AG09309 (cell line): ENCODE data around the gene ANTKMT.
"Not testable (repeated sequence)": the region's sequence is repeated elsewhere in the genome, so short reads cannot be mapped to it uniquely, and the experiment has no call there.

Source experiments
- DNase-seq: peaks from one replicate; pipeline ENCODE4 v3.0.0-alpha.2; 2010; ENCODE audit warnings: low read depth
- H3K4me3 ChIP-seq: 2 replicates; pipeline ENCODE4 v1.5.1; 2011; ENCODE audit warnings: mild to moderate bottlenecking, low read depth, low read length, moderate library complexity; ENCODE audit not compliant: control insufficient read depth
- TF ChIP-seq, protein P1 (sequence below): IDR thresholded peaks from 2 replicates; pipeline ENCODE4 v1.5.1; 2011; ENCODE audit warnings: mild to moderate bottlenecking, low read depth, low read length, inconsistent platforms; ENCODE audit not compliant: insufficient read depth, control insufficient read depth; ENCODE audit errors: missing control alignments

The ANTKMT gene

DNA sequence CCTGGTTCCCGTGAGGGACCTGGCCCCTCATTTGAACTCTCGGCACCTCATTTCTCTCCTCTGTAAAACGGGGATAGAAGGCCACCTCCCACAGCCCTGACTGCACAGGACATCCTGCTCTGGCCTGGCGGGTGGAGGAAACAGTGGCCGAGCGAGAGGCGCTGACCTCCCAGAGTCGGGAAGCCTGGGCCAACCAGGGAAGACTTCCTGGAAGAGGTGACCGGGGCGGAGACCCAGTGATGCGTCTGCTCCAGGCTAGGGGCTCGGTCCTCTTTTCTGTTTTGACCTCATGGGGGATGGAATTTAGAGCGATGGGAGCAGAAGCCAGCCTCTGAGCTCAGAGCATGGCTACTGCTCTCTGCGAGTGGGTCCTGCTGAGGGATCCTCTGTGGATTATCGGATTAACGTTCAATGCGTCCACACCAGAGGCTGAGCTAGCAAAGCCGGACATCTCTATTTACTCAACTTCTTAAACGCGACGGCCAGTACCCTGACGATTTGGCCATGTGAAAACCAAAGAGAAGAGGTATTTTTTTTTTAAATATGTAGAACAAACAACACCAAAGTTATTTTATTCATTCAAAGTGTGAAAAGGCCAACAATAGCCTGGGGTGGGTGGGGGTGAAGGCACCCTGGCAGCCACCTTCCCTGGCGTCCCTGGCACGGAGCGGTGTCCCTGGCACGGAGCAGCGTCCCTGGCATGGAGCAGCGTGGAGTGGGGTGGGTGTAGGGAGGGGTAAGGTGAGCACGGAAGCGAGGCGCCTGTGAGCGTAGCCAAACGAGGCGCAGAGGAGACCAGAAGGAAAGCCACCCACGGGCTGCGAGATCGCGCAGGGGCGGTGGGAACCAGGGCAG is 30.4 kb downstream of the ANTKMT start:
- no peak overlapping the region for H3K4me3 ChIP-seq
- no peak for DNase-seq
- TF ChIP-seq, protein P1, sequence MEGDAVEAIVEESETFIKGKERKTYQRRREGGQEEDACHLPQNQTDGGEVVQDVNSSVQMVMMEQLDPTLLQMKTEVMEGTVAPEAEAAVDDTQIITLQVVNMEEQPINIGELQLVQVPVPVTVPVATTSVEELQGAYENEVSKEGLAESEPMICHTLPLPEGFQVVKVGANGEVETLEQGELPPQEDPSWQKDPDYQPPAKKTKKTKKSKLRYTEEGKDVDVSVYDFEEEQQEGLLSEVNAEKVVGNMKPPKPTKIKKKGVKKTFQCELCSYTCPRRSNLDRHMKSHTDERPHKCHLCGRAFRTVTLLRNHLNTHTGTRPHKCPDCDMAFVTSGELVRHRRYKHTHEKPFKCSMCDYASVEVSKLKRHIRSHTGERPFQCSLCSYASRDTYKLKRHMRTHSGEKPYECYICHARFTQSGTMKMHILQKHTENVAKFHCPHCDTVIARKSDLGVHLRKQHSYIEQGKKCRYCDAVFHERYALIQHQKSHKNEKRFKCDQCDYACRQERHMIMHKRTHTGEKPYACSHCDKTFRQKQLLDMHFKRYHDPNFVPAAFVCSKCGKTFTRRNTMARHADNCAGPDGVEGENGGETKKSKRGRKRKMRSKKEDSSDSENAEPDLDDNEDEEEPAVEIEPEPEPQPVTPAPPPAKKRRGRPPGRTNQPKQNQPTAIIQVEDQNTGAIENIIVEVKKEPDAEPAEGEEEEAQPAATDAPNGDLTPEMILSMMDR, result no peak

DNA sequence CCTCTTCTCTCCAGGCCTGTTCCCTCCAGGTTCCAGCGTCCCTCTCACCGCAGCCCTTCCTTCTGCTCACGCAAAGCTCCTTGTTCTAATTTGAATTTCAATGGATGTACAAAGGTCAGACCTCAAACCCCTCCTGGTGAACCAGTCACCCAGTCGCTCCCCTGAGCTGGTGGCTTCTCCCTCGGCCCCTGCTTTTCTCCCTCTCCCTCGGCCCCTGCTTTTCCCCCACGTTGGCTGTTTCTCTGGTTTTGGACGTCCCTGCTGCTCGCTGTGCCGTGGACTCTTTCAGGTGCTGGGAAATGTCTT is 31.0 kb downstream of the ANTKMT start:
- no peak for DNase-seq
- no peak overlapping the region for H3K4me3 ChIP-seq
- TF ChIP-seq, protein P1, result no peak

DNA sequence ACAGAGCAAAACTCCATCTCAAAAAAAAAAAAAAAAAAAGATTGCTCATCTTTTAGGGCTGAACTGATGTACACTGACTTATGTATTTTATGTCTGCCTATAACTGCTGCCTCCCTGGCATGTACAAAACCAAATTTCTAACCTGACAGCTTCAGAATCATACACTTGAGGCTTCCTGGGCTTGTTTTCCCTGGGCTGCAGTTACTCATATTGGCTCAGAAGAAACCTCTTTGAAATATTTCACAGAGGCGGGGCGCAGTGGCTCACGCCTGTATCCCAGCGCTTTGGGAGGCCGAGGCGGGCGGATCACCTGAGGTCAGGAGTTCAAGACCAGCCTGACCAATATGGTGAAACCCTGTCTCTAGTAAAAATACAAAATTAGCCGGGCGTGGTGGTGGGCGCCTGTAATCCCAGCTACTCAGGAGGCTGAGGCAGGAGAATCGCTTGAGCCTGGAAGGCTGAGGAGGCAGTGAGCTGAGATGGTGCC is 33.2 kb downstream of the ANTKMT start:
- H3K4me3 ChIP-seq, DNase-seq: not testable (repeated sequence)

DNA sequence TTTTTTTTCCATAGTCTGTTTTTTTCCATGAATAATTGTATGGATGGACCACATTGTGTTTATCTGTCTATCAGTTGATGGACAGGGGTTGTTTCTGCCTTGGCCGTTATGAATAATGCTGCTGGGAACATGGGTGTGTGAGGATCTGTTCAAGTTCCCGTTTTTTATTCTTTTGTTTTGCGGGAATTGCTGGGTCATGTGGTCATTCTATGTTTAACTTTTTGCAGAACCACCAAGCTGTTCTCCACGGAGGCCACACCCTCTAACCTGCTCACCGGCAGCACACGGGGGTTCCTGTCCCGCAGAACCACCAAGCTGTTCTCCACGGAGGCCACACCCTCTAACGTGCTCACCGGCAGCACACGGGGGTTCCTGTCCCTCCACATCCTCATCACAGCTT is 33.7 kb downstream of the ANTKMT start:
- no peak overlapping the region for H3K4me3 ChIP-seq
- no peak for DNase-seq
- TF ChIP-seq, protein P1, result no peak

DNA sequence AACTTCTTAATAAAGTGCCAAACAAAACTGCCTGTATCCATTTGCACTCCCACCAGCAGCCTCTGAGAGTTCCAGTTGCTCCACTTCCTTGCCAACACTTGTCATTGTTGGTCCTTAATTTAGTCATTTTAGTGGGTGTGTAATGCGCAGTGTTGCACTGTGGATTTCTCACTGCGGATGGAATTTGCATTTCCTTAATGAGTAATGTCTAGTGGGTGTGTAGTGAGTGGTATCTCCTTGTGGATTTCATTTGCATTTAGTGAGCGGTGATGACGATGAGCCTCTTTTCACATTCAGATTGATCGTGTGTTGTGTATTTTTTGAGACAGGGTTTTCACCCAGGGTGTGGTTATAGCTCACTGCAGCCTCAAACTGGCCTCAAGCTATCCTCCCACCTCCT is 35.5 kb downstream of the ANTKMT start:
- H3K4me3 ChIP-seq, result no peak overlapping the region
- no peak for DNase-seq
- TF ChIP-seq, protein P1, result no peak

DNA sequence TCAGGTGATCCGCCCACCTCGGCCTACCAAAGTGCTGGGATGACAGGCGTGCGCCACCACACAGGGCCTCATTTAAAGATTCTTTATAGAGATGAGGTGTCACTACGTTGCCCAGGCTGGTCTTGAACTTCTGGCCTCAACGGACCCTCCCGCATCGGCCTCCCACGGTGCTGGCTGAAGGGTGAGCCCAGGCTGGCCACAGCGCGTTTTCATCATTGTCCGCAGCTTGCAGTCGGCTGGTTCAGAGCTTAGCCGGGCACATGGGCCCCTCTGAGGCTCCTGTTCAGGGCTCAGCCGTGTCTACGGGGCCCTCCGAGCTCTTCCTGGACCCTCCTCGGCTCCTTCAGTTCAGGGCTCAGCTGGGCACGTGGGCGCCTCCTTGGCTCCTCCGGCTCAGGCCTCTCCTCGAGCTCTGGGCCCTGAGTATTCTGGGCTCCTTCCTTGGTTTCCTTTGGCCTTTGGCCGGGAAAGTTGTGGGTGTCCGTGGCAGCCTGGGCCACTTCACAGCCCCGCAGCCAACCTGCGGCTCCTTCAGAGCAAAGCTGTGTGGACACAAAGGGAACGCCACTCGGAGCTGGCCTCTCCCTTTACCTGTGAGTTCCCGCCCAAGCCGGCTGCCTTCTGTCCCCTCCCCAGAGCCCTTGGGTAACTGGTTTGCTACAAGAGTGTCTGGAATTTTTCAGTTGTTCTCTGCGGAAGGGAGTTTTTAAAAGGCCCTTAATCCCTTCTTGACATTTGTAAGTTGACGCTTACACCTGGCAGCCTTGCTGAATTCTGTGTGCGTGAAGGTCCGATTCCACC is 38.4 kb downstream of the ANTKMT start:
- TF ChIP-seq, protein P1, result no peak
- DNase-seq, result no peak
- H3K4me3 ChIP-seq, result no peak overlapping the region

DNA sequence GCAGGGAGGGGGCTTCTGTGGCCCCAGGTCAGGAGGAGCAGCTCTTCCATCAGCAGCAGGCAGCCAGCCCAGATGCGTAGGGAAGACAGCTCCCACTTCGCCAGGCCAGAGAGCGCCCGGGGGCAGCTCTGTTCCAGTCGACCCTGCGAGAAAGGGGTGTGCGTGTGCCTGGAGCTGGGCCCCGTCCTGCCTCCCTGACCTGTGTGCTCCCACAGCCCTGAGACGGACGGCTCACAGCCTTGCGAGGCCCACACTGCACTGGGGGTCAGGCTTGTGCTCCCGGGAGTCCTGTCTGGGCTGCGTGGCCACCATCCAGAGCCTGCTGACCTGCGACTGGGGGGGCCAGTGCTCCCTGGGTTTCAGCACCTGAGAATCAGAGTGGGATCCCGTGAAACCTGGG is 39.1 kb downstream of the ANTKMT start:
- no peak for DNase-seq
- TF ChIP-seq, protein P1, result no peak
- H3K4me3 ChIP-seq, result no peak overlapping the region
